GM20000 (cell line): ENCODE measurements around the gene KIF1A.

ENCODE experiments used
- DNase-seq: peaks from one replicate; pipeline ENCODE4 v3.0.0; 2012; ENCODE audit warnings: low spot score
- CTCF ChIP-seq: IDR thresholded peaks from 2 replicates; pipeline ENCODE4 v1.5.1; 2012; ENCODE audit warnings: mild to moderate bottlenecking, control low read depth; ENCODE audit errors: extremely low read depth, missing control alignments

Gene KIF1A

GRCh38 chr2:240811346-240812300 is 8.4 kb downstream of the KIF1A start:
- DNase-seq, result no peak
- TF ChIP-seq CTCF, result no peak

GRCh38 chr2:240810621-240811020 is 9.4 kb downstream of the KIF1A start:
- no peak for DNase-seq
- TF ChIP-seq CTCF, result no peak

- no peak for DNase-seq
- TF ChIP-seq CTCF, result no peak
Measured at GRCh38 chr2:240810199-240810598, 9.8 kb downstream of the KIF1A start.

- DNase-seq, result no peak
- TF ChIP-seq CTCF, result no peak
Measured at GRCh38 chr2:240809276-240809675, 10.7 kb downstream of the KIF1A start.

GRCh38 chr2:240806459-240806858 is 13.6 kb downstream of the KIF1A start:
- TF ChIP-seq CTCF, result no peak
- no peak for DNase-seq

GRCh38 chr2:240806006-240806405 is 14.0 kb downstream of the KIF1A start:
- no peak for TF ChIP-seq CTCF
- no peak for DNase-seq

GRCh38 chr2:240803191-240803590 is 16.8 kb downstream of the KIF1A start:
- TF ChIP-seq CTCF, result no peak
- DNase-seq, result no peak
